Hematopoietic multipotent progenitor cell treated with erythropoietin and hydrocortisone succinate and interleukin-3 and kit ligand, for 17 days (in vitro differentiated cells): ENCODE measurements around the gene NSMCE4A.
A peak's percentile ranks its signal among the peaks of the same experiment; 100 is the strongest.
"Not testable (repeated sequence)": the region's sequence is repeated elsewhere in the genome, so short reads cannot be mapped to it uniquely, and the experiment has no call there.

Source experiments
- DNase-seq: peaks from one replicate; pipeline ENCODE4 v3.0.0-alpha.2; 2015; ENCODE audit warnings: low spot score

Gene NSMCE4A

DNA sequence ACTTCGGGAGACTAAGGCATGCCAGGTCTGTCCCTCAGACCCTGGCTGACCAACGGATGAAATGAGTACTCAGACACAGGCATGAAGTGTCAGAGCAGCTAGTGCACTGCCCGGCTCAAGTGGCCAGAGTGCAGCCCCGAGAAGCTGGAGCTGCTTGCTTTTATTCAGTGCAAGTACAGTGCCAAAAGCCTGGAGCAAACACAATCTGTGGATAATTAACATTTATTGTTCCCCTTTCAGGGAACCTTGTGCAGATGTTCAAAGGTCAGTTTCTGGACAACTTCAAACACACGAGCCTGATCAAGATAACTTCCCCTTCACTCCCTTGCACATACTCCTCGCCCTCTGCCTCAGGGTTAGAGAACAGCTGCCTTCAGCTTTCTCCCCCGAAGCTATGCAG is 39.3 kb downstream of the NSMCE4A start:
- no peak for DNase-seq

DNA sequence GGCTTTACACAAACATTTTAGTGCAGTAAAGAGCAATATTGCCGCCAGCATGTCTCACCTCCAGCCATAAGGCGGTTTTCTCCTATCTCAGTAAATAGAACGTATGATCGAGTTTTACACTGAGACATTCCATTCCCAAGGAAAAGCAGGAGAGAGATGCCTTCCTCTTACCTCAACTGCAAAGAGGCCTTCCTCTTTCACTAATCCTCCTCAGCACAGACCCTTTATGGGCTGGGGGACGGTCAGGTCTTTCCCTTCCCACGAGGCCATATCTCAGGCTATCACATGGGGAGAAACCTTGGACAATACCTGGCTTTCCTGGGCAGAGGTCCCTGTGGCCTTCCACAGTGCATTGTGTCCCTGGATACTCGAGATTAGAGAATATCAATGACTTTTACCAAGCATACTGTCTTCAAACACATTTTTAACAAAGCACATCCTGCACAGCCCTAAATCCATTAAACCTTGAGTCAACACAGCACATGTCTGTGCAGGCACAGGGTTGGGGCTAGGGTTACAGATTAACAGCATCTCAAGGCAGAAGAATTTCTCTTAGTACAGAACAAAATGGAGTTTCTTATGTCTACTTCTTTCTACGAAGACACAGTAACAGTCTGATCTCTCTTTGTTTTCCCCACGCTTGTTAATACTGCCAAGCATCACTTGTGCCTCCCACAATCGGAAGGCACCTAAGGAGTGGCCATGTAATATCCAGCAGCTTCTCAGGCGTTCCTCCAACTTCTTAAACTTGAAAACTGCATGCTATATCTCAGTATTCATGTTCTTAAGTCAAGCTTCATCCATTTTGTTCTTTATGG is 44.5 kb downstream of the NSMCE4A start:
- DNase-seq, result not testable (repeated sequence)

DNA sequence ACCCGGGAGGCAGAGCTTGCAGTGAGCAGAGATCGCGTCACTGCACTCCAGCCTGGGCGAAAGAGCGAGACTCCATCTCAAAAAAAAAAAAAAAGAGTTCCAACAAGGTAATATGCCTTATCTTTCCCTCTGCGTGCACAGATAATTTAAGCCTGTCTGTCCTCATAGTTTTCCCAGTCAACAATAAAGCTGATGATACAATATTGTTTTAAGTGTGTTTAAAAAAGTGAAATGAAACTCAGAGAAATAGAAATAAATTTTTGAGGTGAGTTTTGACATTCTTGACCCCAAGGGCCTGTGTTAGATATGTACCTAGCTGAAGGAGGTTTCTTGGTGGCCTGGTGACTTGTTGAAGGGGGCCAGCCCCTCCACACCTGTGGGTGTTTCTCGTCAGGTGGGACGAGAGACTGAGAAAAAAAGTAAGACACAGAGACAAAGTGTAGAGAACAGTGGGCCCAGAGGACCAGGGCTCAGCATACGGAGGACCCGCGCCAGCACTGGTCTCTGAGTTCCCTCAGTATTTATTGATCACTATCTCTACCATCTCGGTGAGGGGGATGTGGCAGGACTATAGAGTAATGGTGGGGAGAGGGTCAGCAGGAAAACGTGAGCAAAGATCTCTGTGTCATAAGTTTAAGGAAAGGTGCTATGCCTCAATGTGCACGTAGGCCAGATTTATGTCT is 45.3 kb downstream of the NSMCE4A start:
- DNase-seq, result not testable (repeated sequence)

DNA sequence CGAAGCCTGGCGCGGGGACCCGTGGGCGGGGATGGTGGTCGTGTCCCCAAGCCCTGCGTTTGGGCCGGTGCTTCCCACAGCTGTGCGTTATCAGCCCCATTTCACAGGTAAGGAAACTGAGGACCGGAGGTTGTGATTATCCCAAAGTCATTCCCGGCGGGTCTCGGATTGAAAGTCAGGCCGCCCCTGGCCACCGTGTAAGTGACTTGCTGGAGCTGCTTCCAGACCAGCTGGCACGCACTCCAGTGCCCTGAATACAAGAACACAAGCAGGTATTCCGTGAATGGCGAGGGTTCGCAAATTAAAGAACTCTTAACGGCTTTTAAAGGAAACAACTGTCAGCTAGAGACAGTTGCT is 46.5 kb downstream of the NSMCE4A start:
- peak; percentile 42 for DNase-seq

DNA sequence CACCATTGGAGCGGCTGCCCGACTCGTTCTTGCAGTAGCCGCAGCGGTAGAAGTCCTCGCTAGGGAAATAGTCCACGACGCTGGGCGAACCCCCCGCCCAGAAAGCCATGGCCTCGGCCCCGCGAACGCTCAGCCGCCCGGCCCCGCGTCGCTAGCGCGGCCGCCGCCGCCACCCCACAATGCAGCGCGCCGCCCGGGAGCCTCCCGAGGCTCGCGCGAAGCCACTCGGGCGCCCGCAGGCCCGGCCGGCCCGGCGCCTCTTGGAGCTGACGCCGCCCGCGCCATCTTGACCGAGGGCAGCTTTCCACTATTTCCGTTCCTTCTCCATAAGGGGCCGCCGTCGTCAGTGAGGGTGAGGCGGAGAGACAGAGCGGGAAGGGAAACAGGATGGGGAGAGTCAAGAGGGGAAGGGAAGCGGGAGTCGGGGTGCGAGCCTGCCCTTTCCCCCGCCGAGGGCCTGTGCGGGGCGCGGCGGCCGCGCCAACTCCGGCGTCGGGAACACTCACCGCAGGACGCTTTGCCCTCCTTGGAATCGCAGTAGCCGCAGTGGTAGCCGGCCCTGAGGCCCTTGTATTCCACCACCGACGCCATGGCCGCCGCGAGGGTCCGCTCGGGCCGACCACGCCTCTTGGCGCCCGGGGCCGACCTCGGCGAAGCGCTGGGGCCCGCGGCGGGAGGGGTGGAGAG is 47.0 kb downstream of the NSMCE4A start, which contains the start of gene ATE1:
TSS of gene ATE1 (minus strand) at position 191 of the 687 bp plus-strand sequence. CDS start at position 109, 82 bp downstream.
- DNase-seq, result peak; percentile 80

DNA sequence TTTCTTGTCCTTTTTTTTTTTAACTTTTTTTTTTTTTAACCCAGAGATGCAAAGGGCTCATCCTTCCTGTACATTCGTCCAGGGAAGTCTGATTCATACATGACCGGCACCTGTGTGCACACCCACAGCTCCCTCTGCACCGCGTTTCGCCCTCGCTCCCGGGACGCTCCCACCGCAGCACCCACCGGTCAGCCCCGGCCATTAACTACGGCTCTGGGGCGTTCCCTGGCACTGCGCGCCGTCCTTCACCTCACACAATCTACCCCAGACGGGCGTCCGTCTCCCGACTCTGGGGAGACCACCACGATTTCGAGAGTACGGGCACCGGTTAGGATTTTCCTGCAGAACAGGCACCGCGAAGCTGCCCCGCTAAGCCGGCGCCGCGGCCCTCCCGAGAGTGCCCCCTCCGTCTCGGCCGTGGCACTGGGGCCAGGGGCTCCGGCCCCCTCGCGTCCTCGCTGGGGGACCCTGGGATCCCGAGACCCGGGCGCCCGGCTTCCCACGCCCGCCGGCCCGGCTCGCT is 47.6 kb downstream of the NSMCE4A start:
- no peak for DNase-seq

DNA sequence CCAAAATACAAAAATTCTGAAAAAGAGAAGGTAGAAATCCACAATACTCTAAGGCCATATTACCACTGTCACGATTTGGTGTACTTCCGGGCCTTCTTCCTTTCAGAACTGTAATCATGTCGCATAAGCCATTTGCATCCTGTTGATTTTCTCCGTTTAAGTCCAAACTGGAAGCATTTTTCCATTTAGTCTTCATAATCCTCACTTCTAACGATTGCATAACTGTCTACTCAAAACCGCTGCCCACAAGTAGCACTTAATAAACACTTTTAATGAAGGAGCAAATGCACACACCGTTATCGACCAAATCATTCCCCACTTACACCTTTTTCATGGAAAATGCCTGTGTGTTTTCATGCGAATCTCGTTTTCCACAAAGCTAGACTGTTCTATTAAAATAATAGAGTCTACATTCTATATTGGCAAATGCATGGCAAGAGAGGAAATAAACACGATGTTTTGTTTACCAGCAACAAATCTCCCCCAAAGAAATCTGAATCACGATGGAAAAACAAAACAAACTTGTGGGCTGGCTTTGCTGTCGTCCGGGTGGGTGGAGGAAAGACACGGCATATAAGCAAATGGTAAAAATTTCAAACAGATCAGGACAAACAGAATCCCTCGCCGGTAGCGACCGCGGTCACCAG is 48.2 kb downstream of the NSMCE4A start:
- DNase-seq, result peak; percentile 56

DNA sequence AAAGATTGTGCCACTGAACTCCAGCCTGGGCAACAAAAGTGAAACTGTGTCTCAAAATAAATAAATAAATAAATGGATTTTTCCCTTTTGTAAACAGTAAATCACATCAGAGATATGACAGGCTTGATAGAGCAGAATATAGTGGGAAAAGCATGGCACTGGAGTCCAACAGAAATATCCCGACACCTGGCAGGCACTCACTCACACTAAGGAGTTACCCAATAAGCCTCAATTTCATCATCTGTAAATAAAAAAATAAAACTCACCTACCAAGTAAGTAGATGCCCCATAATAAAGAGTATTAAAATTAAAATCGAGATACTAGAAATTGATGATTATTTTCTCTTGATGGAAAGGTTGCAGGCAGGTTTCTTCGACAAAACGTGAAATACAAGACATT is 48.9 kb downstream of the NSMCE4A start:
- no peak for DNase-seq

DNA sequence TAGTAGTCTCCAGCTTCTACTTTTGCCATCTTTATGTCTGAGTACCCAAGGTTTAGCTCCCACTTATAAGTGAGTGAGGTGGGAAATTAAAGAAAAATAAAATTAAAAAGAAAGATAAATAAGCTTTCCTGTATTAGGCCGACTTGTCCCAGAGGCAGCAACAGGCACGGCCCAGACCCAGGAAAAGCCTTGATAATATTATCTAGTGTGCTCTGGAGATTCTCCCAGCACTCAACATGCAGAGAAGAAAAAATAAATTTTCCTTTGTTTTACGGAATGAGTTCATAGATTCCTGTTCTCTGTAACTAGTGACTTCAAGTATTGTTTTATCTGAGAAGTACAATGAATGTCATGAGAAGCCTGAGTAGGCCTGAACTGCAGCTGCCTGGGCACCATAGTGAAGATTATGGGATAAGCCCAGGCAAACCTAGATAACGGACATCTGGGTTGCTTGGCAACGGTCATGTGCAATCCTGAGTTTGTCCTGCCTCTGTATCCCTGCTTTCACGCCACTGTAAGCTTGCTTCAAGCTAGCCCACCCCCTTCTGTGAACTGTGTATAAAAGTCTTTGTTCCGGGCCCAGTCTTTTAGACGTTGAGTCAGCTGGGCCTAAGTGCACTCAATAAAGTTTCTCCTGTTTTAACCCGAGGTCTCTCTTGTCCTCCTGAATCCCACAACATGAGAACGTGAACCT is 53.6 kb downstream of the NSMCE4A start:
- no peak for DNase-seq

DNA sequence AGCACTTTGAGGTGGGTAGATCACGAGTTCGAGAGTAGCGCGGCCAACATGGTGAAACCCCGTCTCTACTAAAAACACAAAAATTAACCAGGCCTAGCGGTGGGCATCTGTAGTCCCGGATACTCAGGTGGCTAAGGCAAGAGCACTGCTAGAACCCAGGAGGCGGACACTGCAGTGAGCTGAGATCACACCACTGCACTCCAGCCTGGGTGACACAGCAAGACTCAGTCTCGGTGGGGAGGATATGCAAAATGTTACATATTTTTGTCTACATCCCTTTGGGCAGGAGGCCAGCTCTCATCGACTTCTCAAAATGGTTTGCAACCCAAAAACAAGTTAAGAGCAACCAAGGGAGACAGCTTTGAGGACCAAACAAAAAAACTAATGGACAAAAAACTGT is 55.4 kb downstream of the NSMCE4A start:
- no peak for DNase-seq

DNA sequence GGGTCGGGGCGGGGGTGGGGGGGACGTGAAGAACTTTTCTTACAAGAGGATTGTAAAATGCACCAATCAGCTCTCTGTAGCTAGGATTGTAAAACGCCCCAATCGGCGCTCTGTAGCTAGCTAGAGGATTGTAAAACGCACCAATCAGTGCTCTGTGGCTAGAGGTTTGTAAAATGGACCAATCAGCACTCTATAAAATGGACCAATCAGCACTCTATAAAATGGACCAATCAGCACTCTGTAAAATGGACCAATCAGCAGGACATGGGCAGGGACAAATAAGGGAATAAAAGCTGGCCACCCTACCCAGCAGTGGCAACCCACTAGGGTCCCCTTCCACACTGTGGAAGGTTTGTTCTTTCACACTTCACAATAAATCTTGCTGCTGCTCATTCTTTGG is 56.2 kb downstream of the NSMCE4A start:
- not testable (repeated sequence) for DNase-seq

DNA sequence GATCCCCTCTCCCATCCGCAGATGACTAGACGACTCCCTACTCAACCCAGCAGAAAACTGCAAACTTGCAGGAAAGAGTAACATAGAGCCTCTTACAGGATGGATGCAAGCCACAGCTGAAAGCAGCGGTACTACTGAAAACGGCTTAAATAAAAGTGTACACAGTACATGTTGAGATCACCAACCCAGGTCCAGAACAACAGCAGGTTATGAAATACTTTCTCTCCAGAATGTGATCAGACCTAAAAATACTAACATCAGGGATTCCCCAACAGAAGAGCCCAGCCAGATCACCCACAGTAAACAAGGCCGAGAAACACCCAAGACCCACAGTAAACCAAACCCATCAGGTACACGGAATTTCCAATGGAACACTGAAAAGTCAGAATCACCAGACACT is 60.4 kb downstream of the NSMCE4A start:
- DNase-seq, result no peak

DNA sequence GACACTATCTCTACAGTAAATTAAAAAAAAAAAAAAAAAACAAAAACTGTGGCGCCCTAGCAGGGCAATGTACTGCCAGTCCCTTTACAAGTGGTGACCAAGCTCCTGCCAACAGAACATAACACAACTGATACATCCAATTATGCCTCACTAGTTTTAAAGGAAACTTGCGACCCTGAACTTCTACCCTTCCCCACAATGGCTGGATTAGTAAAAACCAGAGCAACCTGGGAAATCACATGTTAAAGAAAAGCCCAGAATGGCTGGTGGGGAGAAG is 63.7 kb downstream of the NSMCE4A start:
- no peak for DNase-seq

DNA sequence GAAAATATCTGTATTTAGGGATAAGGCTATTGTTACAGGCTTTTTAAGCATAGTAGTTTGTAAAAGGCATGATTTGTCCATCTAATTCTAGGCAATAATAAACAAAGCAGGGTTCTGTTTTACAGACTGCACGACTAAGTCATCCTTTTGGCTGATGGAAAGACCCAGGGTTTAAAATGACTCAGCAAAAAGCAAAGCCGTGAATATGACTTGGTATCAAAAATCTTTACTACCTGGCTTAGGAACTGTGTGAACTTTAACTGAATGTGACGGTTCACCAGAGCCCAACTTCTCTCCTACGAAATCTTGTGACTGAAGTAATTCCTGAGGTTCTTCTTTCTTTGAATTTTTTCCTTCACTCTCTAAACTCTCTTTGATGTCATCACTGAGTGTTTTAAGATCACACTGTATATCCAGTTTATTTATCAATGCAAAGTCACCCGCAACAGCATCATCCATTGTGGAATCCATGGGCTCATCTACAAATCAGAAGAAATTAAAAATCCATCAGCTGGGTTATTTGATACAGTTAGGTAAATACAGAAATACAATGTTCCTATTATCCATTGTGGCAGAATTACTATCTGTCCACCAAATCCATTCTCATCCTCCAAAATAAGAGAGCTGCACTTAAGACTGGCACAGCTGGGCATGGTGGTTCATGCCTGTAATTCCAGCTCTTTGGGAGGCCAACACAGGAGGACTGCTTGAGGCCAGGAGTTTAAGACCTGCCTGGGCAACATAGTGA is 64.2 kb downstream of the NSMCE4A start:
- DNase-seq, result peak; percentile 44
